ENCODE data around the gene PGF. TPM values are rescaled to one million over a fixed set of nuclear protein-coding genes. Genes with fewer than 3 reads are reported as not detected.
"Not testable (repeated sequence)": the region's sequence is repeated elsewhere in the genome, so short reads cannot be mapped to it uniquely, and the experiment has no call there.

The PGF gene
- total RNA-seq, 6 experiments from 2014 or later = 0.55 to 4.2 (median 2.1) TPM

DNA sequence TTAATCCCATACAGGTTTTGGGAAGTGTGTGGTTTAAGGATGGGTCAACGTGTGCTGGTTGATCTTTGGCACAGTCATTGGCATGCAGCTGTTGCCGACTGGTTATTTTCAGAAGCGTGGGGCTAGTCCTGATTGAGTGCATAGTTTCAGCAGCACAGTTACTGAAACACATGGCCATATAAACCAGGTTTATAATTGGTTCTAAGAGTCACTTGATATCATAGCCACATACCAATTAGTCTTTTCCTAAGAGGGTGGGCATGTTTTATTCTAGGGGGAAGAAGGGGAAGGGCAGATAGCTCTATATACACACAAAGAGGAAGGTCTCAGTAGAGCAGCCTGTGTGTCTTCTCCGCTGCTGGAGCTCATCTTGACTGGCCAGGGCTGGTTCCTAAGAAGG is 21.4 kb downstream of the PGF start:
- H3K4me1 ChIP-seq = no peaks in the 10 kb centered on the region
- ATAC-seq (no peak), DNase-seq (peak in 1 of 3 donors; percentile 3)
- H3K36me3 ChIP-seq = no peaks in the 10 kb centered on the region
- no peak overlapping the region for H3K27ac ChIP-seq
- no peak overlapping the region for H3K4me3 ChIP-seq
- H3K9me3 ChIP-seq = no peaks in the 10 kb centered on the region
- intact Hi-C loops (cut with DNase I) = no loop called here
- TF ChIP-seq, protein P1, sequence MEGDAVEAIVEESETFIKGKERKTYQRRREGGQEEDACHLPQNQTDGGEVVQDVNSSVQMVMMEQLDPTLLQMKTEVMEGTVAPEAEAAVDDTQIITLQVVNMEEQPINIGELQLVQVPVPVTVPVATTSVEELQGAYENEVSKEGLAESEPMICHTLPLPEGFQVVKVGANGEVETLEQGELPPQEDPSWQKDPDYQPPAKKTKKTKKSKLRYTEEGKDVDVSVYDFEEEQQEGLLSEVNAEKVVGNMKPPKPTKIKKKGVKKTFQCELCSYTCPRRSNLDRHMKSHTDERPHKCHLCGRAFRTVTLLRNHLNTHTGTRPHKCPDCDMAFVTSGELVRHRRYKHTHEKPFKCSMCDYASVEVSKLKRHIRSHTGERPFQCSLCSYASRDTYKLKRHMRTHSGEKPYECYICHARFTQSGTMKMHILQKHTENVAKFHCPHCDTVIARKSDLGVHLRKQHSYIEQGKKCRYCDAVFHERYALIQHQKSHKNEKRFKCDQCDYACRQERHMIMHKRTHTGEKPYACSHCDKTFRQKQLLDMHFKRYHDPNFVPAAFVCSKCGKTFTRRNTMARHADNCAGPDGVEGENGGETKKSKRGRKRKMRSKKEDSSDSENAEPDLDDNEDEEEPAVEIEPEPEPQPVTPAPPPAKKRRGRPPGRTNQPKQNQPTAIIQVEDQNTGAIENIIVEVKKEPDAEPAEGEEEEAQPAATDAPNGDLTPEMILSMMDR (IDR thresholded peaks at IDR 0.05) = no peak
- no peak for TF ChIP-seq POLR2A (IDR thresholded peaks at IDR 0.05)
- WGBS (ENCODE audit: insufficient coverage, low coverage, low lambda C conversion rate, missing lambda C conversion rate) = 39% methylated on average over 4 of the region's 4 CpGs
- no peaks in the 10 kb centered on the region for H3K27me3 ChIP-seq

DNA sequence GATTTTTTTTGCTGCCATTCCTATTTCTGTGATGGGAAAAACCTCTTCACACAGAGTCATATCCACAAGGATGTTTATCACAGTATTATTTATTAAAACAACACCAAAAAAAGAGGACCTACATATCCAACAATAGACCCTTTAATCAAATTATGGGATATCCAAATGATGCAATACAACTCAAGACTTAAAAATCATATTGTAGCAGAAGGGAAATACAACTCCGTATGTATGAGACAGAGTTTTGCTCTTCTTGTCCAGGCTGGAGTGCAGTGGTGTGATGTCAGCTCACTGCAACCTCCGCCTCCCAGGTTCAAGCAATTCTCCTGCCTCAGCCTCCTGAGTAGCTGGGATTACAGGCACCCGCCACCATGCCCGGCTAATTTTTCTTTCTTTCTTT is 22.5 kb downstream of the PGF start:
- WGBS (ENCODE audit: insufficient coverage, low coverage, low lambda C conversion rate, missing lambda C conversion rate) = 58% methylated on average over 3 of the region's 4 CpGs

DNA sequence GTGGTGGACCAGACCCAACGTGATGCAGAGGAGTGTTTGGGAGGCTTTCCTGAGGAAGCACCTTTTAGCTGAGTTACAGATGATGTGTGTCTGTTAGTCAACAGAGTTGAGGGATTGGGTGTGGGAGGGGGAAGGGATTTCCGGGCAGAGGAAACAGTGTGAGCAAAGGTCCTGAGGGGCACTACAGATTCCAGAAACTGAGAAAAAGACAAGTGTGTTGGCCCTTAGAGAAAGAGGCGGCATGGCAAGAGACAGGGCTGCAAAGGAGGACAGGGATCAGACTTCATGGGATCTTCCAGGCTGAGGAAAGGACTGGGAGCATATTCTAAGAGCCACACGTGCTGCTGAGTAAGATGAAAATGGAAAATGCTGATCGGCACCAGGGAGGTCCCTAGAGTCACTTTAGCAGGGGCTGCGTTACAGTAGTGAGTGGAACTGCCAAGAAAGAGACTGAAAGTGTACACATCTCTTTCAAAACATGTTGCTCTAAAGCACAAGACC is 22.9 kb downstream of the PGF start:
- no peak for TF ChIP-seq POLR2A (IDR thresholded peaks at IDR 0.05)
- TF ChIP-seq, protein P1 (IDR thresholded peaks at IDR 0.05) = no peak
- DNase-seq (peak in 1 of 3 donors; percentile 7), ATAC-seq (peak; percentile 64 to 85 (median 74))
- 21% methylated on average over 6 of the region's 6 CpGs for WGBS (ENCODE audit: insufficient coverage, low coverage, low lambda C conversion rate, missing lambda C conversion rate)
- Histone ChIP-seq H3K4me3 (no peak overlapping the region), H3K4me1 (no peaks in the 10 kb centered on the region), H3K9me3 (no peaks in the 10 kb centered on the region), H3K27me3 (no peaks in the 10 kb centered on the region), H3K36me3 (no peaks in the 10 kb centered on the region), H3K27ac (no peak overlapping the region)
- intact Hi-C loops (cut with DNase I) = no loop called here

More for the DNA sequence above, 22.5 kb downstream of the PGF start:
- H3K27me3 ChIP-seq; ATAC-seq; DNase-seq; H3K9me3 ChIP-seq; H3K27ac ChIP-seq; intact Hi-C loops (cut with DNase I); H3K4me1 ChIP-seq; H3K4me3 ChIP-seq; H3K36me3 ChIP-seq: not testable (repeated sequence)

DNA sequence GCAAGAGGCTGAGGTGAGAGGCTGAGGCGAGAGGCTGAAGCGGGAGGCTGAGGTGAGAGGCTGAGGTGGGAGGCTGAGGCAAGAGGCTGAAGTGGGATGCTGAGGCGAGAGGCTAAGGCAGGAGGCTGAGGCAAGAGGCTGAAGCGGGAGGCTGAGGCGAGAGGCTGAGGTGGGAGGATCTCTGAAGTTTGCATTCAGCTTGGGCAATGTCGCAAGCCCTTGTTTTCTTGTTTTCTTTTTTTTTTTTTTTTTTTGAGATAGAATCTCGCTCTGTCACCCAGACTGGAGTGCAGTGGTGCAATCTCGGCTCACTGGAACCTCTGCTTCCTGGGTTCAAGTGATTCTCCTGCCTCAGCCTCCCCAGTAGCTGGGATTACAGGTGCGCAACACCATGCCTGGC is 23.7 kb downstream of the PGF start:
- H3K36me3 ChIP-seq; H3K4me3 ChIP-seq; H3K4me1 ChIP-seq; ATAC-seq; H3K9me3 ChIP-seq; H3K27ac ChIP-seq; H3K27me3 ChIP-seq; intact Hi-C loops (cut with DNase I): not testable (repeated sequence)
- DNase-seq = peak in 1 of 3 donors; percentile 9
- WGBS (ENCODE audit: insufficient coverage, low coverage, low lambda C conversion rate, missing lambda C conversion rate) = 64% methylated on average over 9 of the region's 9 CpGs

DNA sequence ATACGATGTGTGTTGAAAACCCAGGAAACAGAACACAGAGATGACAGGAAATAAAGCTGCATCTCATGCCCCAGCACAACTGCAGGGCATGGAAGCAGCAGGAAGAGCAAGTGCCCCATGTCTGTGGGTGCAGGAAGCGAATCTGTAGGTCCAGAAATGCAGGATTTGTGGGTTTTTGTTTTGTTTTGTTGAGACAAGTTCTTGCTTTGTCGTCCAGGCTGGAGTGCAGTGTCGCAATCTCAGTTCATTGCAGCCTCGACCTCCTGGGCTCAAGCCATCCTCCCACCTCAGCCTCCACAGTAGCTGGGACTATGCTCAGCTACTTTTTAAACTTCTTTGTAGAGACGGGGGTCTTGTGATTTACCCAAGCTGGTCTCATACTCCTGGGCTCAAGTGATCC is 26.2 kb downstream of the PGF start:
- Histone ChIP-seq H3K27me3 (no peaks in the 10 kb centered on the region), H3K9me3 (no peaks in the 10 kb centered on the region), H3K36me3 (no peaks in the 10 kb centered on the region), H3K27ac (no peak overlapping the region), H3K4me1 (no peaks in the 10 kb centered on the region), H3K4me3 (no peak overlapping the region)
- intact Hi-C loops (cut with DNase I) = no loop called here
- TF ChIP-seq, protein P1 (IDR thresholded peaks at IDR 0.05) = no peak
- TF ChIP-seq POLR2A (IDR thresholded peaks at IDR 0.05) = no peak
- WGBS (ENCODE audit: insufficient coverage, low coverage, low lambda C conversion rate, missing lambda C conversion rate) = 53% methylated on average over 6 of the region's 6 CpGs
- no peak for ATAC-seq
- peak in 1 of 3 donors; percentile 13 for DNase-seq

DNA sequence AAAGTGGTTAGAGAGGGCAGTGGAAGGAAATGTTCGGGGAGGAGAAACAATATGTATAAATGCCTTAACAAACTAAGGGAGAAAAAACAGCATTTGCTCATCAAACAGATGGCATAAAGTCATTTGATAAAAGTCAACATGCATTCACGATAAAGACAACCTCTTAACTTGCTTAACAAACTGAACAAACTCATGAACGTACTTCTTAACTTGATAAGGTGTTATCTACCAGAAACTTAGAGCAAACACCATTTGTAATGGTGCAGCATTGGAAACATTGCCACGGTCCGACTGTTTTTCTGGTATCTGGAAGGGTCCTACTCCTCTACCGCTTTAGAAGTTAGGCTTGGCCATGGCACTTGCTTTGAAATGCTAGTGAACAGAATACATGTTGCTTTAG is 28.2 kb downstream of the PGF start:
- Histone ChIP-seq H3K36me3 (no peaks in the 10 kb centered on the region), H3K4me1 (peaks cover 0 to 3% (median 0%) of the 10 kb centered on the region in 4 donors), H3K4me3 (no peak overlapping the region), H3K27me3 (no peaks in the 10 kb centered on the region), H3K9me3 (no peaks in the 10 kb centered on the region), H3K27ac (no peak overlapping the region)
- no peak for ATAC-seq
- TF ChIP-seq, protein P1 (IDR thresholded peaks at IDR 0.05) = no peak
- no peak for TF ChIP-seq POLR2A (IDR thresholded peaks at IDR 0.05)
- intact Hi-C loops (cut with DNase I) = no loop called here
- WGBS (ENCODE audit: insufficient coverage, low coverage, low lambda C conversion rate, missing lambda C conversion rate) = 23% methylated on average over 6 of the region's 6 CpGs
- DNase-seq = no peak
